ENCODE data around the gene ALOX12B.
"Not testable (repeated sequence)": the region's sequence is repeated elsewhere in the genome, so short reads cannot be mapped to it uniquely, and the experiment has no call there.

ALOX12B gene

GRCh38 chr17:8025176-8025911, 62.2 kb downstream of the ALOX12B start:
- no peak for DNase-seq
- in situ Hi-C loops (cut with HindIII; ENCODE audit: low pct_ligation_motif_present, low pct_unique_long_range_greater_than_20kb, low sequenced_read_pairs), result no loop called here

GRCh38 chr17:8024161-8024560, 63.4 kb downstream of the ALOX12B start:
- in situ Hi-C loops (cut with HindIII; ENCODE audit: low pct_ligation_motif_present, low pct_unique_long_range_greater_than_20kb, low sequenced_read_pairs); DNase-seq: not testable (repeated sequence)
